GM23338 (cell line): Measurements from ENCODE around the gene SPRY4. TPM values are rescaled to one million over a fixed set of nuclear protein-coding genes. Genes with fewer than 3 reads are reported as not detected.

ENCODE experiments used
- ATAC-seq: fragments of 200-7000 bp; cut with Tn5 transposase; 3 replicates; pipeline ENCODE4 v1.9.1; 2020
- DNase-seq: peaks from one replicate; pipeline ENCODE4 v3.0.0-alpha.2; 2015; ENCODE audit warnings: low spot score
- H2AFZ ChIP-seq: fragments of 200-600 bp; sonication (generic); 2 replicates; pipeline ENCODE4 v1.8.0; 2016; ENCODE audit warnings: antibody characterized with exemption, mild to moderate bottlenecking, moderate library complexity
- H3F3A ChIP-seq: fragments of 200-600 bp; sonication (generic); replicated peaks from 2 replicates; pipeline ENCODE4 v1.8.0; 2017; ENCODE audit warnings: antibody characterized with exemption, mixed run types, low read depth
- H3K27ac ChIP-seq: fragments of 200-600 bp; sonication (generic); 2 replicates; pipeline ENCODE4 v1.6.1; 2016; ENCODE audit warnings: low read depth
- H3K27me3 ChIP-seq: fragments of 200-600 bp; sonication (generic); 2 replicates; pipeline ENCODE4 v1.8.0; 2016; ENCODE audit warnings: mild to moderate bottlenecking, mixed run types, moderate library complexity; ENCODE audit not compliant: insufficient read depth
- H3K36me3 ChIP-seq: fragments of 200-600 bp; sonication (generic); 2 replicates; pipeline ENCODE4 v1.8.0; 2016; ENCODE audit warnings: mild to moderate bottlenecking; ENCODE audit not compliant: insufficient read depth
- H3K4me1 ChIP-seq: fragments of 200-600 bp; sonication (generic); 2 replicates; pipeline ENCODE4 v1.8.0; 2016; ENCODE audit warnings: mild to moderate bottlenecking, moderate library complexity; ENCODE audit not compliant: insufficient read depth
- H3K4me2 ChIP-seq: fragments of 200-600 bp; sonication (generic); 2 replicates; pipeline ENCODE4 v1.7.1; 2017; ENCODE audit warnings: mixed run types
- H3K4me3 ChIP-seq: fragments of 200-600 bp; sonication (generic); 2 replicates; pipeline ENCODE4 v1.6.1; 2016; ENCODE audit warnings: mixed run types
- H3K79me2 ChIP-seq: fragments of 200-600 bp; sonication (generic); replicated peaks from 2 replicates; pipeline ENCODE4 v1.8.0; 2017; ENCODE audit warnings: mild to moderate bottlenecking; ENCODE audit not compliant: insufficient read depth
- H3K9me2 ChIP-seq: fragments of 200-600 bp; sonication (generic); 2 replicates; pipeline ENCODE4 v1.8.0; 2017; ENCODE audit not compliant: insufficient read depth
- H4K20me1 ChIP-seq: fragments of 200-600 bp; sonication (generic); replicated peaks from 2 replicates; pipeline ENCODE4 v1.8.0; 2017; ENCODE audit warnings: mild to moderate bottlenecking; ENCODE audit not compliant: insufficient read depth
- H3K27ac Mint-ChIP-seq: 2 replicates; pipeline ENCODE4 v1.8.0; 2020; ENCODE audit warnings: inconsistent platforms, mild to moderate bottlenecking, moderate library complexity, mixed read lengths
- H3K27me3 Mint-ChIP-seq: 3 replicates; pipeline ENCODE4 v1.8.0; 2022; ENCODE audit warnings: low read depth, mild to moderate bottlenecking, moderate library complexity, mixed read lengths, inconsistent platforms; ENCODE audit not compliant: insufficient read depth, poor library complexity
- H3K36me3 Mint-ChIP-seq: 3 replicates; pipeline ENCODE4 v1.8.0; 2021; ENCODE audit warnings: low read depth, mild to moderate bottlenecking, inconsistent platforms, moderate library complexity, mixed read lengths
- H3K4me1 Mint-ChIP-seq: 3 replicates; pipeline ENCODE4 v1.8.0; 2020; ENCODE audit warnings: mild to moderate bottlenecking, inconsistent platforms, mixed read lengths
- H3K4me3 Mint-ChIP-seq: 3 replicates; pipeline ENCODE4 v1.8.0; 2021; ENCODE audit warnings: moderate library complexity, mild to moderate bottlenecking, inconsistent platforms, mixed read lengths
- H3K9me3 Mint-ChIP-seq: 3 replicates; pipeline ENCODE4 v1.8.0; 2020; ENCODE audit warnings: moderate library complexity, mild to moderate bottlenecking, inconsistent platforms, mixed read lengths
- CREB1 ChIP-seq: fragments of 250-450 bp; sonication (Bioruptor Pico); IDR thresholded peaks from 2 replicates; pipeline ENCODE4 v1.5.0; 2020; ENCODE audit warnings: low read depth, mild to moderate bottlenecking, moderate library complexity
- CTCF ChIP-seq, 2 experiments: fragments of 200-600 bp in 1 of 2; sonication (generic) in 1 of 2; conservative IDR thresholded peaks; 2 replicates each; pipeline versions ENCODE4 v1.5.1 to v1.6.1; 2016 to 2017; ENCODE audit warnings: antibody characterized with exemption in 2 of 2, low read depth in 2 of 2, mild to moderate bottlenecking in 2 of 2, moderate library complexity in 1 of 2
- ETS1 ChIP-seq: IDR thresholded peaks from 2 replicates; pipeline ENCODE4 v1.6.1; 2016; ENCODE audit warnings: antibody characterized with exemption
- EZH2 ChIP-seq: fragments of 200-600 bp; sonication (generic); IDR thresholded peaks from one replicate; pipeline ENCODE4 v1.8.0; 2017; ENCODE audit warnings: antibody characterized with exemption, mild to moderate bottlenecking, low read depth; ENCODE audit not compliant: unreplicated experiment
- JUNB ChIP-seq: IDR thresholded peaks from one replicate; pipeline ENCODE4 v1.6.1; 2016; ENCODE audit warnings: antibody characterized with exemption; ENCODE audit not compliant: unreplicated experiment
- REST ChIP-seq: IDR thresholded peaks from one replicate; pipeline ENCODE4 v1.6.1; 2018; ENCODE audit warnings: antibody characterized with exemption; ENCODE audit not compliant: unreplicated experiment
- STAT1 ChIP-seq: IDR thresholded peaks from one replicate; pipeline ENCODE4 v1.6.1; 2016; ENCODE audit warnings: antibody characterized with exemption; ENCODE audit not compliant: unreplicated experiment
- ZNF114 ChIP-seq: fragments of 250-450 bp; sonication (Bioruptor Pico); IDR thresholded peaks from 2 replicates; pipeline ENCODE4 v1.5.0; 2020; ENCODE audit warnings: mild to moderate bottlenecking, moderate library complexity
- ZNF331 ChIP-seq: fragments of 250-450 bp; sonication (Bioruptor Pico); IDR thresholded peaks from 2 replicates; pipeline ENCODE4 v1.5.0; 2020; ENCODE audit warnings: low read depth, mild to moderate bottlenecking, moderate library complexity
- polyA plus RNA-seq: library from polyadenylated mRNA; unstranded; fragments of >200 nt; fragmentation: Nextera tagmentation; extraction: Ambion mirVana; gene quantifications from 2 replicates; pipeline ENCODE4 v1.2.1, GENCODE V29; 2016
- total RNA-seq: library from RNA; depleted of rRNA; stranded (reverse); fragments of >200 nt; shearing (Covaris generic); gene quantifications from 2 replicates; pipeline ENCODE4 v1.2.3, GENCODE V29; 2014

Gene SPRY4
- total and polyA plus RNA-seq, 2 experiments from 2014 or later, result 70.6 to 240 TPM

GRCh38 chr5:142287096-142287972 is 37.5 kb downstream of the SPRY4 start (continued):
- TF ChIP-seq ETS1, result no peak
- TF ChIP-seq JUNB, result no peak
- TF ChIP-seq CTCF (conservative IDR thresholded peaks at IDR 0.05; ENCODE audit: low read depth in 2 of 2), result no peak
- TF ChIP-seq ZNF331 (CRISPR knock-in tag), result no peak

GRCh38 chr5:142286111-142286510 is 38.7 kb downstream of the SPRY4 start:
- H3K4me3 Mint-ChIP-seq, result no peak overlapping the region
- no peak overlapping the region for H3K27ac ChIP-seq
- H3K36me3 ChIP-seq, result no peaks in the 10 kb centered on the region; the same call in 1 of the 2 replicates
- peaks cover 21% of the 10 kb centered on the region; the same call in 1 of the 2 replicates for H3F3A ChIP-seq
- peaks cover 15% of the 10 kb centered on the region for H3K27me3 Mint-ChIP-seq
- no peak for DNase-seq
- H3K4me1 ChIP-seq, result peaks cover 32% of the 10 kb centered on the region
- H3K27me3 ChIP-seq, result no peaks in the 10 kb centered on the region
- H2AFZ ChIP-seq, result no peak overlapping the region
- H3K27ac Mint-ChIP-seq, result no peak overlapping the region
- peaks cover 49% of the 10 kb centered on the region for H3K4me1 Mint-ChIP-seq
- no peak overlapping the region for H3K4me3 ChIP-seq
- no peaks in the 10 kb centered on the region for H3K9me2 ChIP-seq
- H3K9me3 Mint-ChIP-seq, result no peaks in the 10 kb centered on the region
- no peaks in the 10 kb centered on the region for H4K20me1 ChIP-seq
- H3K36me3 Mint-ChIP-seq, result peaks cover 13% of the 10 kb centered on the region; the same call in 2 of the 3 replicates
- no peak overlapping the region for H3K4me2 ChIP-seq
- ATAC-seq, result no peak
- no peaks in the 10 kb centered on the region; the same call in 1 of the 2 replicates for H3K79me2 ChIP-seq
- TF ChIP-seq CREB1, result no peak
- TF ChIP-seq ETS1, result no peak
- TF ChIP-seq STAT1, result no peak
- no peak for TF ChIP-seq REST
- TF ChIP-seq CTCF (conservative IDR thresholded peaks at IDR 0.05; ENCODE audit: low read depth in 2 of 2), result no peak
- TF ChIP-seq ZNF331 (CRISPR knock-in tag), result no peak
- no peak for TF ChIP-seq EZH2
- TF ChIP-seq ZNF114 (CRISPR knock-in tag), result no peak
